Measurements from ENCODE around the gene MTX2.
"Not testable (repeated sequence)": the region's sequence is repeated elsewhere in the genome, so short reads cannot be mapped to it uniquely, and the experiment has no call there.

The MTX2 gene

GRCh38 chr2:176331646-176332045 lies 62.4 kb downstream of the MTX2 start:
- TF ChIP-seq POLR2AphosphoS5 (IDR thresholded peaks at IDR 0.05; ENCODE audit: low read depth, low read length) (no peak), TAF1 (IDR thresholded peaks at IDR 0.05; ENCODE audit: borderline replicate concordance, low read depth, low read length) (no peak), POLR2A (IDR thresholded peaks at IDR 0.05; ENCODE audit: low read depth, low read length) (no peak)
- no peak for FAIRE-seq
- no peak for DNase-seq (ENCODE audit: insufficient read length)

DNA sequence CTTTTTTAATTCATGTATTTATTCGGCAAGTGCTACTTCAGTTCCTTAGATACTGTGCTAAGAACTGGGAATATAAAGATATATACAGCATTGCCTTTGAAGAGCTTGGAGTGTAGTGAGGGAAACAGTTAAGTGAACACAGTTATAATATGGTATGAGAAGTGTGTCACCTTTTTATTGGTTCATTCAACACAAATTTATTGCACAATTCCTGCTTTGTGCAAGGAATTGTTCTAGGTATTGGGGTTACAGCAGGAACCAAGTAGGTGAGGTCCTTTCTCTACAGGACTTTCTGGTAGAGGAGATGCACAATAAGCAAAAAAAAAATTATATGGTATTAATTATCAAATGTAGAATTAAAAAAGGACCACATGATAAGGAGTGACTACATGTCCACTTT lies 65.5 kb downstream of the MTX2 start:
- TF ChIP-seq POLR2AphosphoS5 (IDR thresholded peaks at IDR 0.05; ENCODE audit: low read depth, low read length) (no peak), TAF1 (IDR thresholded peaks at IDR 0.05; ENCODE audit: borderline replicate concordance, low read depth, low read length) (no peak), POLR2A (IDR thresholded peaks at IDR 0.05; ENCODE audit: low read depth, low read length) (no peak)
- no peak for FAIRE-seq

DNA sequence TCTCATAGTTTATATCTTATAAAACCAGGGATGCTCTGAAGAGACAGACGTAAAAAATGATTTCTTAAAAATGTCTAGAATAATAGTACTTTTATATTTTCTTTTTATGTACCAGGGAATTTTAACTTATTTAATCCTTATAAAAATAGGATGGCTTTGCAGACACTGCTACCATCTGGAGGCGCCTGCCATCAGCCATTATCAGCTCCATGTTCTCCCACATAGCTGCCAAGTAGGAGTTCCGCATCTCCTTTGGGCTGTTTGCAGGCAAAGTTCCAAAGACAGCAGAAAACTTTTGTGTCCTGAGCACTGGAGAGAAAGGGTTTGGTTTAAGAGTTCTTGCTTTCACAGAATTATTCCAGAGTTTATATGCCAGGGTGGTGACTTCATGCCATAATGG lies 69.2 kb downstream of the MTX2 start:
- TF ChIP-seq POLR2A (IDR thresholded peaks at IDR 0.05; ENCODE audit: low read depth, low read length) = no peak
- TF ChIP-seq TAF1 (IDR thresholded peaks at IDR 0.05; ENCODE audit: borderline replicate concordance, low read depth, low read length) = no peak
- TF ChIP-seq POLR2AphosphoS5 (IDR thresholded peaks at IDR 0.05; ENCODE audit: low read depth, low read length) = no peak
- DNase-seq (ENCODE audit: insufficient read length) (no peak), FAIRE-seq (no peak)

More for the DNA sequence above, 65.5 kb downstream of the MTX2 start:
- DNase-seq (ENCODE audit: insufficient read length) = no peak

DNA sequence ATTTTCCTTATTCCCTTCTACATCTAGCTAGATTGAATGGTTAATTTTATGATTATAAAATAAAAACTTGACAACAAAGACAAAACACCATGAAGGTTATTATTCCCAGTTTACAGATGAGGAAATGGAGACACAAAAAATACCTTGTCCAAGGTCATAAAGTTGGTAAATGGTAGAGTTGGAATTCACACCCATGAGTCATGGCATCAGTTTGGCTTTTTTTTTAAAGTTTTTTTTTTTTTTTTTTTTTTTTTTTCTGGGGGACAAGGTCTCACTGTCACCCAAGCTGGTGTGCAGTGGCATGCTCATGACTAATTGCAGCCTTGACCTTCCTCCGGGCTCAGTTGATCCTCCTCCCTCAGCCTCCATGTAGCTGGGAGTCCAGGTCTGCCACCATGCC lies 70.0 kb downstream of the MTX2 start:
- no peak for FAIRE-seq
- TF ChIP-seq POLR2AphosphoS5 (IDR thresholded peaks at IDR 0.05; ENCODE audit: low read depth, low read length) (no peak), POLR2A (IDR thresholded peaks at IDR 0.05; ENCODE audit: low read depth, low read length) (no peak), TAF1 (IDR thresholded peaks at IDR 0.05; ENCODE audit: borderline replicate concordance, low read depth, low read length) (no peak)

DNA sequence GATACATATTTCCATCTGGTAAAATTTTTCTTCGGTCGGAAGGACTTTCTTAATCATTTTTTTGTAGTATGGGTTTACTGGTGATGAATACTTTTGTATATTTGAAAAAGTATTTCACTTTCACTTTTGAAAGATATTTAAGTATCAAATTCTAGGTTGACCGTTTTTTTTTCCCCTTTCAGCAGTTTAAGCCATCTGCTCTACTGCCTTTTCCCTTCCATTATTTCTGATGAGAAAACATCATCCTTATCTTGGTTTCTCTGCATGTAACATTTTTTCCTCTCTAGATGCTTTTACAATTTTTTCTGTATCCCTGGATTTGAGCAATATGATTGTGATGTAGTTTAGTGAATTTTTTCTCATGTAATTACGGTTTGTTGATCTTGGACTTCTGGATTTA lies 87.0 kb downstream of the MTX2 start:
- DNase-seq (ENCODE audit: insufficient read length) = no peak
- no peak for TF ChIP-seq POLR2A (IDR thresholded peaks at IDR 0.05; ENCODE audit: low read depth, low read length)
- TF ChIP-seq POLR2AphosphoS5 (IDR thresholded peaks at IDR 0.05; ENCODE audit: low read depth, low read length) = no peak
- TF ChIP-seq TAF1 (IDR thresholded peaks at IDR 0.05; ENCODE audit: borderline replicate concordance, low read depth, low read length) = no peak
- FAIRE-seq = no peak

More for the DNA sequence above, 70.0 kb downstream of the MTX2 start:
- no peak for DNase-seq (ENCODE audit: insufficient read length)

DNA sequence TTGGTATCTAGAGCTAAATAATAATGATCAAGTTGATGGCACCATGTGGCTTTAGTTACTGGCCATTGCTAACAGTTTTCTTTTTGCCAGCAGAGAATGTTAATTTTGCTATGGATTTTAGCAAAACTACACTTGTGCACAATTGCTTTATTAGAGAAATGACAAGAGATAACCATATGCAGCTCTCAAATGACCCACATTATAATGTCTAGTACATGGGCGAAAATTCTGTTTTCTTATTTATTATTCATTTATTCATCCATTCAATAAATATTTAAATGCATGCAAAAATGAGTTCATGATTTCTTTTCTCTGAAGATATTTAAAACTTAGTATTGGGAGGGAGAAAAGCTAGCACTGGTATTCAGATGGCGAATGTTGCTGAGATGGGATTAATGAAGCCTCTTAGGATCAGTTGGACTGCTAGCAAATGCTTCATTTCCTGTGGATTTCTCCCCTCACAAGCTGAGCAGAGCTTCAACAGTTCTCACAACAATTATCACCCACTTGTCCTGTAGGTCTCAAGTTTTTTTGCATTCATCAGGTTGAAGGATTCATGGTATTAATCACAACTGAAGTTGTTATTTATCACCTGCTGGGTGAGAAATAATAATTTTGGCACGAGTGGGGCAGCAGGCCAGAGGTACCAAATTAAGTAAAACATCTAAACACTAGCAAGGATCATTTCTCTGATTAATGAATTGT lies 95.2 kb downstream of the MTX2 start:
- TF ChIP-seq TAF1 (IDR thresholded peaks at IDR 0.05; ENCODE audit: borderline replicate concordance, low read depth, low read length) = no peak
- TF ChIP-seq POLR2AphosphoS5 (IDR thresholded peaks at IDR 0.05; ENCODE audit: low read depth, low read length) = no peak
- no peak for TF ChIP-seq POLR2A (IDR thresholded peaks at IDR 0.05; ENCODE audit: low read depth, low read length)
- no peak for FAIRE-seq
- no peak for DNase-seq (ENCODE audit: insufficient read length)

DNA sequence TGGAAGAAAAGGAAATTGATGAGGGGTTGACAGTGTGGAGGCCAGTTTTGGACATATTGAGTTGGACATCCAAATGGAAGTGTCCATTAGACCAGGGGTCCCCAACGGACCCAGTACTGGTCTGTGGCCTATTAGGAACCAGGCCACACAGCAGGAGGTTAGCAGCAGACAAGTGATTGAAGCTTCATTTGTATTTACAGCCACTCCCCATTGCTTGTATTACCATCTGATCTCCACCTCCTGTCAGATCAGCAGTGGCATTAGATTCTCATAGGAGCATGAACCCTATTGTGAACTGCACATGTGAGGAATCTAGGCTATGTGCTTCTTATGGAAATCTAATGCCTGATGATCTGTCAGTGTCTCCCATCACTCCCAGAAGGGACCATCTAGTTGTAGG lies 99.1 kb downstream of the MTX2 start:
- no peak for FAIRE-seq
- TF ChIP-seq POLR2AphosphoS5 (IDR thresholded peaks at IDR 0.05; ENCODE audit: low read depth, low read length) = no peak
- no peak for TF ChIP-seq POLR2A (IDR thresholded peaks at IDR 0.05; ENCODE audit: low read depth, low read length)
- TF ChIP-seq TAF1 (IDR thresholded peaks at IDR 0.05; ENCODE audit: borderline replicate concordance, low read depth, low read length) = no peak
- DNase-seq (ENCODE audit: insufficient read length) = no peak

GRCh38 chr2:176370467-176371171 lies 101.4 kb downstream of the MTX2 start:
- TF ChIP-seq POLR2AphosphoS5 (IDR thresholded peaks at IDR 0.05; ENCODE audit: low read depth, low read length) (no peak), TAF1 (IDR thresholded peaks at IDR 0.05; ENCODE audit: borderline replicate concordance, low read depth, low read length) (no peak), POLR2A (IDR thresholded peaks at IDR 0.05; ENCODE audit: low read depth, low read length) (no peak)
- FAIRE-seq (no peak), DNase-seq (ENCODE audit: insufficient read length) (no peak)

DNA sequence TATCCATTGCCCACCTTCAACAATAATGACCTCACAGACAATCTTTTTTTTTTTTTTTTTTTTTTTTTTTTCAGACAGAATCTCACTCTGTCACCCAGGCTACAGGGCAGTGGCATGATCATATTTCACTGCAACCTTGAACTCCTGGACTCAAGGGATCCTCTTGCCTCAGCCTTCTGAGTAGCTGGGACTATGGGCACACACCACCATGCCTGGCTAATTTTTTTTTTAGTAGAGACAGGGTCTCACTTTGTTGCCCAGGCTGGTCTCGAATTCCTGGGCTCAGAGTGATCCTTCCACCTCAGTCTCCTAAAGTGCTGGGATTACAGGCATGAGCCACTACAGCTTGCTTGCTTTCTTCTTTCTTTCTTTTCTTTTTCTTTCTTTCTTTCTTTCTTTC lies 103.9 kb downstream of the MTX2 start:
- not testable (repeated sequence) for DNase-seq (ENCODE audit: insufficient read length); FAIRE-seq

DNA sequence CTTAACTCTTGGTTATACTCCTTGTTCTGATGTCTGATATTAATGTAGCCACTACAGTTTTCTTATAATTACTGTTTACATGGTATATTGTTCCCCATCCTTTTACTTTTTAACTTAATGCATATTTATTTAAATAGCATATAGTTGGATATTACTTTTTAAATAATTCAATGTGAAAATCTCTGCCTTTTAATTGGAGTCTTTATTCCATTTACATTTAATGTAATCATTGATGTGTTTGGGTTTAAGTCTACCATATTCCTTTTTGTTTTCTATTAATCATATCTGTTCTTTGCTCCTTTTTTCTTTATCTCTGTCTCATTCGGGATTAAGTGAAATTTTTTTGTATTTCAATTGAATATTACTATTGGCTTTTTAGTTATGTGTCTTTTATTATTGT lies 109.1 kb downstream of the MTX2 start:
- no peak for TF ChIP-seq POLR2A (IDR thresholded peaks at IDR 0.05; ENCODE audit: low read depth, low read length)
- no peak for TF ChIP-seq TAF1 (IDR thresholded peaks at IDR 0.05; ENCODE audit: borderline replicate concordance, low read depth, low read length)
- TF ChIP-seq POLR2AphosphoS5 (IDR thresholded peaks at IDR 0.05; ENCODE audit: low read depth, low read length) = no peak
- DNase-seq (ENCODE audit: insufficient read length) = no peak
- FAIRE-seq = no peak

GRCh38 chr2:176380341-176380740 lies 111.1 kb downstream of the MTX2 start:
- FAIRE-seq (no peak), DNase-seq (ENCODE audit: insufficient read length) (no peak)
- TF ChIP-seq TAF1 (IDR thresholded peaks at IDR 0.05; ENCODE audit: borderline replicate concordance, low read depth, low read length) = no peak
- no peak for TF ChIP-seq POLR2AphosphoS5 (IDR thresholded peaks at IDR 0.05; ENCODE audit: low read depth, low read length)
- no peak for TF ChIP-seq POLR2A (IDR thresholded peaks at IDR 0.05; ENCODE audit: low read depth, low read length)

GRCh38 chr2:176383100-176383499 lies 113.9 kb downstream of the MTX2 start:
- TF ChIP-seq TAF1 (IDR thresholded peaks at IDR 0.05; ENCODE audit: borderline replicate concordance, low read depth, low read length) = no peak
- TF ChIP-seq POLR2A (IDR thresholded peaks at IDR 0.05; ENCODE audit: low read depth, low read length) = no peak
- TF ChIP-seq POLR2AphosphoS5 (IDR thresholded peaks at IDR 0.05; ENCODE audit: low read depth, low read length) = no peak
- no peak for FAIRE-seq
- no peak for DNase-seq (ENCODE audit: insufficient read length)
